Caco-2 (cell line): Measurements from ENCODE around the gene POLD2. TPM values are rescaled to one million over a fixed set of nuclear protein-coding genes. Genes with fewer than 3 reads are reported as not detected.

ENCODE experiments used
- BruUV-seq: library from RNA; stranded (reverse); fragments of 400-500 nt; replicated peaks from 2 replicates; lab custom pipeline; 2021; lab: Mats Ljungman, UMichigan
- CTCF ChIA-PET: fragments of 300-600 bp; sonication (Branson Sonifier 250); formaldehyde crosslinking; loops from one replicate; lab custom pipeline; 2022; ENCODE audit warnings: antibody characterized with exemption; lab: Charles Lee
- POLR2A ChIA-PET: fragments of 300-600 bp; sonication (Branson Sonifier 250); formaldehyde crosslinking; loops from one replicate; lab custom pipeline; 2022; ENCODE audit warnings: antibody characterized with exemption; lab: Charles Lee
- DNase-seq, 2 experiments: peaks; one replicate each; pipeline versions ENCODE4 v3.0.0 to v3.0.0-alpha.2; 2020 to 2022
- H3K27me3 ChIP-seq: replicated peaks from 2 replicates; pipeline ENCODE4 v1.6.0; 2011; ENCODE audit warnings: low read length; ENCODE audit not compliant: control insufficient read depth, insufficient read depth
- H3K36me3 ChIP-seq: 2 replicates; pipeline ENCODE4 v1.5.1; 2011; ENCODE audit warnings: low read length; ENCODE audit not compliant: control insufficient read depth, insufficient read depth
- H3K4me1 ChIP-seq: fragments of 250-450 bp; sonication (Bioruptor Pico); 2 replicates; pipeline ENCODE4 v1.5.1; 2020; ENCODE audit warnings: mild to moderate bottlenecking
- H3K4me3 ChIP-seq: 2 replicates; pipeline ENCODE4 v1.5.1; 2011; ENCODE audit warnings: low read depth, mild to moderate bottlenecking, control low read depth, low read length
- H3K9me3 ChIP-seq: fragments of 250-450 bp; sonication (Bioruptor Pico); 2 replicates; pipeline ENCODE4 v1.5.1; 2020; ENCODE audit warnings: mild to moderate bottlenecking, moderate library complexity
- H3K27ac Mint-ChIP-seq: one replicate; pipeline ENCODE4 v1.8.0; 2022; ENCODE audit warnings: mixed read lengths; ENCODE audit not compliant: unreplicated experiment
- H3K27me3 Mint-ChIP-seq: one replicate; pipeline ENCODE4 v1.8.0; 2022; ENCODE audit warnings: mixed read lengths; ENCODE audit not compliant: insufficient read depth, unreplicated experiment
- H3K36me3 Mint-ChIP-seq: one replicate; pipeline ENCODE4 v1.8.0; 2022; ENCODE audit warnings: mild to moderate bottlenecking, mixed read lengths; ENCODE audit not compliant: insufficient read depth, unreplicated experiment
- H3K4me1 Mint-ChIP-seq: one replicate; pipeline ENCODE4 v1.8.0; 2022; ENCODE audit warnings: low read depth, mixed read lengths; ENCODE audit not compliant: unreplicated experiment
- H3K4me3 Mint-ChIP-seq: one replicate; pipeline ENCODE4 v1.8.0; 2022; ENCODE audit warnings: mild to moderate bottlenecking, moderate library complexity, mixed read lengths; ENCODE audit not compliant: unreplicated experiment
- H3K9me3 Mint-ChIP-seq: one replicate; pipeline ENCODE4 v1.8.0; 2022; ENCODE audit warnings: mixed read lengths; ENCODE audit not compliant: unreplicated experiment
- CTCF ChIP-seq, 2 experiments: fragments of 200-600 bp in 1 of 2; IDR thresholded peaks; 1 replicate in 1 of 2; 2 replicates in 1 of 2; pipeline versions ENCODE4 v1.5.1 to v1.8.0; 2011 to 2022; ENCODE audit warnings: antibody characterized with exemption in 1 of 2, control low read depth in 1 of 2, inconsistent platforms in 1 of 2, low read depth in 1 of 2, low read length in 1 of 2, mild to moderate bottlenecking in 1 of 2, moderate library complexity in 1 of 2; ENCODE audit not compliant: insufficient read depth in 1 of 2, severe bottlenecking in 1 of 2, unreplicated experiment in 1 of 2
- intact Hi-C: fragments of 100-400 bp; cut with micrococcal nuclease; formaldehyde crosslinking; loops from one replicate; pipeline ENCODE4 v1.10.0; 2022; ENCODE audit not compliant: unreplicated experiment
- total RNA-seq: library from RNA; stranded (reverse); gene quantifications from 2 replicates; pipeline ENCODE4 v1.2.3, GENCODE V29; 2022

POLD2 gene
- total RNA-seq, 1 experiment from 2014 or later, result 140 TPM

GRCh38 chr7:44139311-44140010 is 16.1 kb upstream of the POLD2 start:
- CTCF ChIA-PET, result interaction anchor here (1.2 kb wide), 1 partner anchor 8 kb away, joined by 4 read pairs; no protein-coding TSS in a partner anchor
- Mint-ChIP-seq H3K36me3 (no peaks in the 10 kb centered on the region), H3K9me3 (no peaks in the 10 kb centered on the region), H3K4me1 (peaks cover 7% of the 10 kb centered on the region), H3K4me3 (no peak overlapping the region), H3K27ac (peak overlapping the region; percentile 4), H3K27me3 (no peaks in the 10 kb centered on the region)
- H3K4me1 ChIP-seq, result peaks cover 7% of the 10 kb centered on the region
- H3K27me3 ChIP-seq, result no peaks in the 10 kb centered on the region
- intact Hi-C loops, result loop anchor here (10.0 kb wide), 1 partner anchor 335 kb away; no protein-coding TSS in a partner anchor
- POLR2A ChIA-PET, result interaction anchor here (0.6 kb wide), 1 partner anchor 347 kb away, joined by 4 read pairs; no protein-coding TSS in a partner anchor
- DNase-seq, result no peak
- no peak for TF ChIP-seq CTCF (IDR thresholded peaks at IDR 0.05; ENCODE audit: insufficient read depth in 1 of 2, low read depth in 1 of 2, low read length in 1 of 2, severe bottlenecking in 1 of 2, unreplicated experiment in 1 of 2)
- BruUV-seq, result no TSS peak
- H3K4me3 ChIP-seq, result no peak overlapping the region
- no peaks in the 10 kb centered on the region for H3K9me3 ChIP-seq
- H3K36me3 ChIP-seq, result no peaks in the 10 kb centered on the region

- Mint-ChIP-seq H3K4me1 (peaks cover 7% of the 10 kb centered on the region), H3K27me3 (no peaks in the 10 kb centered on the region), H3K4me3 (no peak overlapping the region), H3K27ac (no peak overlapping the region), H3K36me3 (no peaks in the 10 kb centered on the region), H3K9me3 (no peaks in the 10 kb centered on the region)
- CTCF ChIA-PET, result no interaction called here
- intact Hi-C loops, result loop anchor here (10.0 kb wide), 1 partner anchor 336 kb away; no protein-coding TSS in a partner anchor
- peaks cover 7% of the 10 kb centered on the region for H3K4me1 ChIP-seq
- no peaks in the 10 kb centered on the region for H3K27me3 ChIP-seq
- POLR2A ChIA-PET, result no interaction called here
- H3K4me3 ChIP-seq, result no peak overlapping the region
- no TSS peak for BruUV-seq
- TF ChIP-seq CTCF (IDR thresholded peaks at IDR 0.05; ENCODE audit: insufficient read depth in 1 of 2, low read depth in 1 of 2, low read length in 1 of 2, severe bottlenecking in 1 of 2, unreplicated experiment in 1 of 2), result no peak
- H3K9me3 ChIP-seq, result no peaks in the 10 kb centered on the region
- DNase-seq, result no peak
- H3K36me3 ChIP-seq, result no peaks in the 10 kb centered on the region
Observed at GRCh38 chr7:44138698-44139097, 15.3 kb upstream of the POLD2 start.

GRCh38 chr7:44136731-44137130 is 13.4 kb upstream of the POLD2 start:
- DNase-seq, result no peak
- Histone ChIP-seq H3K4me1 (peaks cover 11% of the 10 kb centered on the region), H3K27me3 (no peaks in the 10 kb centered on the region), H3K4me3 (no peak overlapping the region), H3K9me3 (no peaks in the 10 kb centered on the region), H3K36me3 (no peaks in the 10 kb centered on the region)
- Mint-ChIP-seq H3K9me3 (no peaks in the 10 kb centered on the region), H3K27me3 (no peaks in the 10 kb centered on the region), H3K4me3 (no peak overlapping the region), H3K4me1 (peaks cover 14% of the 10 kb centered on the region), H3K27ac (no peak overlapping the region), H3K36me3 (no peaks in the 10 kb centered on the region)
- ChIA-PET CTCF (no interaction called here), POLR2A (no interaction called here)
- BruUV-seq, result no TSS peak
- no peak for TF ChIP-seq CTCF (IDR thresholded peaks at IDR 0.05; ENCODE audit: insufficient read depth in 1 of 2, low read depth in 1 of 2, low read length in 1 of 2, severe bottlenecking in 1 of 2, unreplicated experiment in 1 of 2)
- intact Hi-C loops, result loop anchor here (10.0 kb wide), 1 partner anchor 338 kb away; no protein-coding TSS in a partner anchor
